GM10266 (cell line): ENCODE results near the gene AFG1L.
"Not testable (repeated sequence)": the region's sequence is repeated elsewhere in the genome, so short reads cannot be mapped to it uniquely, and the experiment has no call there.

Source experiments
- DNase-seq: peaks from one replicate; pipeline ENCODE4 v3.0.0; 2012; ENCODE audit errors: extremely low spot score
- CTCF ChIP-seq: IDR thresholded peaks from 2 replicates; pipeline ENCODE4 v1.5.1; 2012; ENCODE audit warnings: mild to moderate bottlenecking, low read depth; ENCODE audit not compliant: control insufficient read depth, insufficient read depth; ENCODE audit errors: missing control alignments

Gene AFG1L

DNA sequence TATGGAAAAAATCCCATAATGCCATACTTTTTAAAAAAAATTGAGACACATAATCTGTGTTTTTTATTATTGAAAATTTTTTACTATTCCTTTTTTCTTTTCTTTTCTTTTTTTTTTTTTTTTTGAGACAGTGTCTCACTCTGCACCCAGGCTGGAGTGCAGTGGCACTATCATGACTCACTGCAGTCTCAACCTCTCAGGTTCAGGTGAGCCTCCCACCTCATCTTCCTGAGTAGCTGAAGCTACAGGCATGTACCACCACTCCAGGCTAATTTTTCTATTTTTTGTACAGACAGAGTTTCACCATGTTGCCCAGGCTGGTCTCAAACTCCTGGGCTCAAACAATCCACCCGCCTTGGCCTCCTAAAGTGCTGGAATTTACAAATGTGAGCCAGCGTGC, 100.4 kb downstream of the AFG1L start:
- DNase-seq, result no peak
- no peak for TF ChIP-seq CTCF

DNA sequence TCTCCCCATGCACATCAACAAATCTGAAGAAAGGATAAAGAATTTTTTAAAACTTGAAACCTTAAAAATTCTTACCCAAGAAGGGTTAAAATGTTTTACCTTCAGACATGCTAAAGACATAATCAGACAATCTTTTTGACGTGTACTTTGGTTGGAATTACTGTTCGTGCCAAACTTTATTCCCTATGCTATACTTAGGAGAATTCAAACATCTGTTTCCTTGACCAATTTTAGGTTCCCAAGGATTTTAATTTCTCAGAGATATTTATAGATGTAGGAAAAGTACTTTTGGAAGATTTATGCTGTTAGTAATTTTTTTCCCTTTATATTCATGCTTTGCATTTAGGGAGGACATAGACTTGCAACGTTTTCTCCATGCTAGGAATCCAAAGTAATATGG, 108.4 kb downstream of the AFG1L start:
- no peak for TF ChIP-seq CTCF
- no peak for DNase-seq

- DNase-seq, result no peak
These were observed 112.1 kb downstream of the AFG1L start for GRCh38 chr6:108406943-108407342.

GRCh38 chr6:108407904-108408827, 113.3 kb downstream of the AFG1L start:
- no peak for TF ChIP-seq CTCF
- DNase-seq, result no peak

More at GRCh38 chr6:108406943-108407342, 112.1 kb downstream of the AFG1L start:
- TF ChIP-seq CTCF, result no peak

GRCh38 chr6:108408861-108409260, 114.0 kb downstream of the AFG1L start:
- DNase-seq, result no peak

GRCh38 chr6:108416047-108416833, 121.4 kb downstream of the AFG1L start:
- not testable (repeated sequence) for DNase-seq

More at GRCh38 chr6:108408861-108409260, 114.0 kb downstream of the AFG1L start:
- TF ChIP-seq CTCF, result no peak

- no peak for TF ChIP-seq CTCF
- DNase-seq, result no peak
These were observed 122.2 kb downstream of the AFG1L start for GRCh38 chr6:108417027-108417426.
